HepG2 (cell line): Measurements from ENCODE around the gene CEP170. TPM values are rescaled to one million over a fixed set of nuclear protein-coding genes. Genes with fewer than 3 reads are reported as not detected.

Source experiments
- ATAC-seq: fragments of 200-7000 bp; cut with Tn5 transposase; 3 replicates; pipeline ENCODE4 v1.9.1; 2020; ENCODE audit warnings: mild to moderate bottlenecking, moderate library complexity
- BruUV-seq: library from RNA; stranded (reverse); fragments of 400-500 nt; replicated peaks from 2 replicates; lab custom pipeline; 2021; lab: Mats Ljungman, UMichigan
- CTCF ChIA-PET: fragments of 300-600 bp; formaldehyde crosslinking; extraction: SDS; loops from one replicate; lab custom pipeline; 2021; ENCODE audit warnings: low total read pairs, inconsistent platforms, low intra/inter-chr PET ratio; lab: Yijun Ruan, JAX
- POLR2A ChIA-PET: fragments of 350-600 bp; sonication (Branson Sonifier 250); formaldehyde crosslinking; loops from one replicate; lab custom pipeline; 2020; ENCODE audit warnings: antibody characterized with exemption, inconsistent platforms; lab: Yijun Ruan, JAX
- DNase-seq: peaks from one replicate; pipeline ENCODE4 v3.0.0-alpha.2; 2015; ENCODE audit warnings: low spot score
- FAIRE-seq: peaks from 3 replicates; lab custom pipeline; 2011; peaks lifted over from hg19 to GRCh38; lab: Jason Lieb, UNC
- H2AFZ ChIP-seq: one replicate; pipeline ENCODE4 v1.6.1; 2011; ENCODE audit warnings: low read length, inconsistent platforms
- H3K27ac ChIP-seq: fragments of 300-600 bp; 3 replicates; pipeline ENCODE4 v1.8.0; 2011; ENCODE audit warnings: mixed run types, mild to moderate bottlenecking, mixed read lengths, low read length, inconsistent platforms; ENCODE audit not compliant: insufficient read depth; ENCODE audit errors: extremely low read length
- H3K27me3 ChIP-seq, 2 experiments: fragments of 200-600 bp in 1 of 2; 2 replicates in 1 of 2; 3 replicates in 1 of 2; pipeline versions ENCODE4 v1.6.0 to v1.8.0; 2011; ENCODE audit warnings: low read length in 2 of 2, mild to moderate bottlenecking in 2 of 2, moderate library complexity in 2 of 2, inconsistent platforms in 1 of 2; ENCODE audit not compliant: insufficient read depth in 2 of 2, control insufficient read depth in 1 of 2
- H3K36me3 ChIP-seq, 2 experiments: fragments of 200-600 bp in 1 of 2; replicated peaks in 1 of 2; 2 replicates in 1 of 2; 3 replicates in 1 of 2; pipeline versions ENCODE4 v1.5.1 to v1.8.0; 2011; ENCODE audit warnings: low read length in 2 of 2, inconsistent platforms in 1 of 2; ENCODE audit not compliant: insufficient read depth in 2 of 2, control insufficient read depth in 1 of 2
- H3K4me1 ChIP-seq: 2 replicates; pipeline ENCODE4 v1.5.1; 2012; ENCODE audit warnings: low read length, inconsistent platforms; ENCODE audit not compliant: insufficient read depth
- H3K4me2 ChIP-seq: 2 replicates; pipeline ENCODE4 v1.6.0; 2011; ENCODE audit warnings: low read depth, low read length, inconsistent platforms
- H3K4me3 ChIP-seq, 3 experiments: fragments of 200-600 bp in 1 of 3; sonication (generic), shearing (Covaris generic) in 1 of 3; replicated peaks in 1 of 3; 2 replicates each; pipeline ENCODE4 v1.5.1; 2011 to 2016; ENCODE audit warnings: low read length in 3 of 3, inconsistent platforms in 2 of 3, low read depth in 2 of 3, mild to moderate bottlenecking in 2 of 3, control low read depth in 1 of 3, mixed read lengths in 1 of 3; ENCODE audit not compliant: insufficient read depth in 1 of 3
- H3K79me2 ChIP-seq: one replicate; pipeline ENCODE4 v1.6.1; 2011; ENCODE audit warnings: low read length, inconsistent platforms; ENCODE audit not compliant: insufficient read depth
- H3K9ac ChIP-seq: 2 replicates; pipeline ENCODE4 v1.6.0; 2011; ENCODE audit warnings: mild to moderate bottlenecking, low read depth, low read length, inconsistent platforms; ENCODE audit not compliant: insufficient read depth
- H3K9me3 ChIP-seq: 2 replicates; pipeline ENCODE4 v1.5.1; 2012; ENCODE audit warnings: mild to moderate bottlenecking, low read length
- H4K20me1 ChIP-seq: 2 replicates; pipeline ENCODE4 v1.6.0; 2011; ENCODE audit warnings: inconsistent platforms, mild to moderate bottlenecking, low read length, moderate library complexity; ENCODE audit not compliant: insufficient read depth
- ATF1 ChIP-seq: IDR thresholded peaks from 2 replicates; pipeline ENCODE4 v1.6.1; 2016; ENCODE audit warnings: mild to moderate bottlenecking, control low read depth
- FOXJ3 ChIP-seq: sonication (generic); formaldehyde crosslinking; IDR thresholded peaks from 2 replicates; pipeline ENCODE4 v1.4.0; 2020; ENCODE audit warnings: missing genetic modification reagents, mild to moderate bottlenecking, borderline replicate concordance
- HOXA3 ChIP-seq: sonication (generic); formaldehyde crosslinking; IDR thresholded peaks from 2 replicates; pipeline ENCODE4 v1.5.0; 2020; ENCODE audit warnings: missing genetic modification reagents
- MAFF ChIP-seq: IDR thresholded peaks from 2 replicates; pipeline ENCODE4 v1.6.1; 2011; ENCODE audit warnings: low read depth, low read length, improper control_type of control experiment
- NFIB ChIP-seq: sonication (generic); formaldehyde crosslinking; IDR thresholded peaks from 2 replicates; pipeline ENCODE4 v1.9.0; 2021; ENCODE audit warnings: missing genetic modification reagents, mild to moderate bottlenecking, borderline replicate concordance
- RCOR2 ChIP-seq: IDR thresholded peaks from 2 replicates; pipeline ENCODE4 v1.6.1; 2016; ENCODE audit warnings: missing biosample characterization, missing genetic modification reagents
- SNRNP70 ChIP-seq: fragments of 200-400 bp; formaldehyde crosslinking; IDR thresholded peaks from 2 replicates; pipeline ENCODE4 v1.6.1; 2017; ENCODE audit warnings: mild to moderate bottlenecking, low read depth, low read length, moderate library complexity
- ZNF432 ChIP-seq: sonication (generic); formaldehyde crosslinking; IDR thresholded peaks from 2 replicates; pipeline ENCODE4 v1.5.0; 2020; ENCODE audit warnings: missing genetic modification reagents, mild to moderate bottlenecking, borderline replicate concordance
- ZNF616 ChIP-seq: sonication (generic); formaldehyde crosslinking; IDR thresholded peaks from 2 replicates; pipeline ENCODE4 v1.5.0; 2020; ENCODE audit warnings: low read depth, mild to moderate bottlenecking, missing genetic modification reagents
- ZNF75D ChIP-seq: sonication (generic); formaldehyde crosslinking; IDR thresholded peaks from 2 replicates; pipeline ENCODE4 v1.8.1; 2023; ENCODE audit warnings: missing genetic modification reagents, mild to moderate bottlenecking, borderline replicate concordance
- WGBS: methylation state at CpG from one replicate; pipeline ENCODE4 v1.1.6; 2017; ENCODE audit warnings: low lambda C conversion rate; 5-methylcytosine and 5-hydroxymethylcytosine counted together
- in situ Hi-C: cut with HindIII; loops from 2 replicates; pipeline ENCODE4 v1.10.0; 2017; ENCODE audit warnings: low pct_unique_long_range_greater_than_20kb; ENCODE audit not compliant: extremely low pct_ligation_motif_present
- intact Hi-C: fragments of 100-400 bp; cut with micrococcal nuclease; formaldehyde crosslinking; loops from one replicate; pipeline ENCODE4 v1.10.0; 2022; ENCODE audit not compliant: unreplicated experiment
- polyA plus RNA-seq, 8 experiments: library from polyadenylated mRNA; depleted of rRNA in 3 of 8; stranded (reverse) in 7 of 8; unstranded in 1 of 8; fragments of >200 nt; fragmentation: Illumina TruSeq in 4 of 8; extraction: Trizol in 4 of 8; gene quantifications; 2 replicates each; pipeline versions ENCODE4 v1.2.1 to v1.2.3, GENCODE V29; 2011 to 2016; ENCODE audit warnings: low read depth in 4 of 8, missing spikeins in 1 of 8, mixed read lengths in 1 of 8; ENCODE audit not compliant: insufficient read depth in 1 of 8
- total RNA-seq, 5 experiments: library from RNA; depleted of rRNA; stranded (reverse); fragments of >200 nt; fragmentation: Illumina TruSeq; extraction: Trizol; gene quantifications; 2 replicates each; pipeline ENCODE4 v1.2.3, GENCODE V29; 2016; ENCODE audit warnings: low read depth in 1 of 5
- TF ChIP-seq, protein P1 (sequence below): sonication (generic); formaldehyde crosslinking; IDR thresholded peaks from 2 replicates; pipeline ENCODE4 v1.4.0; 2020; ENCODE audit warnings: mild to moderate bottlenecking, missing genetic modification reagents
- TF ChIP-seq, protein P2 (sequence below): sonication (generic); formaldehyde crosslinking; IDR thresholded peaks from 2 replicates; pipeline ENCODE4 v1.4.0; 2020; ENCODE audit warnings: mild to moderate bottlenecking, missing genetic modification reagents

Gene CEP170
- total and polyA plus RNA-seq, 2 of the 13 experiments (the other 11 are each of a cell fraction or from before 2014, with no cell fraction given): 23.0 to 28.6 TPM

- no peak for DNase-seq
These were observed 46.0 kb upstream of the CEP170 start for GRCh38 chr1:243301059-243301458.

More at GRCh38 chr1:243301059-243301458, 46.0 kb upstream of the CEP170 start:
- Histone ChIP-seq H4K20me1 (no peaks in the 10 kb centered on the region), H3K4me3 (no peak overlapping the region), H3K9me3 (no peaks in the 10 kb centered on the region), H3K36me3 (no peaks in the 10 kb centered on the region; a peak in 2 of 5 replicates), H3K4me2 (no peak overlapping the region), H3K27me3 (no peaks in the 10 kb centered on the region), H3K4me1 (no peaks in the 10 kb centered on the region), H3K79me2 (no peaks in the 10 kb centered on the region), H3K9ac (no peak overlapping the region), H2AFZ (no peak overlapping the region), H3K27ac (no peak overlapping the region)
- in situ Hi-C loops: loop anchor here (25.0 kb wide), 2 partner anchors 464 to 639 kb away; no protein-coding TSS in a partner anchor
- no peak for FAIRE-seq
- ChIA-PET POLR2A (no interaction called here), CTCF (no interaction called here)
- ATAC-seq: no peak
- TF ChIP-seq, protein P1, sequence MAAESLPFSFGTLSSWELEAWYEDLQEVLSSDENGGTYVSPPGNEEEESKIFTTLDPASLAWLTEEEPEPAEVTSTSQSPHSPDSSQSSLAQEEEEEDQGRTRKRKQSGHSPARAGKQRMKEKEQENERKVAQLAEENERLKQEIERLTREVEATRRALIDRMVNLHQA (CRISPR knock-in tag): no peak
- TF ChIP-seq ZNF75D (CRISPR knock-in tag) (no peak), HOXA3 (CRISPR knock-in tag) (no peak), SNRNP70 (no peak), FOXJ3 (CRISPR knock-in tag) (no peak), MAFF (no peak), RCOR2 (CRISPR knock-in tag) (no peak), NFIB (no peak), ATF1 (CRISPR knock-in tag) (no peak), ZNF616 (CRISPR knock-in tag) (no peak), ZNF432 (CRISPR knock-in tag) (no peak)
- TF ChIP-seq, protein P2, sequence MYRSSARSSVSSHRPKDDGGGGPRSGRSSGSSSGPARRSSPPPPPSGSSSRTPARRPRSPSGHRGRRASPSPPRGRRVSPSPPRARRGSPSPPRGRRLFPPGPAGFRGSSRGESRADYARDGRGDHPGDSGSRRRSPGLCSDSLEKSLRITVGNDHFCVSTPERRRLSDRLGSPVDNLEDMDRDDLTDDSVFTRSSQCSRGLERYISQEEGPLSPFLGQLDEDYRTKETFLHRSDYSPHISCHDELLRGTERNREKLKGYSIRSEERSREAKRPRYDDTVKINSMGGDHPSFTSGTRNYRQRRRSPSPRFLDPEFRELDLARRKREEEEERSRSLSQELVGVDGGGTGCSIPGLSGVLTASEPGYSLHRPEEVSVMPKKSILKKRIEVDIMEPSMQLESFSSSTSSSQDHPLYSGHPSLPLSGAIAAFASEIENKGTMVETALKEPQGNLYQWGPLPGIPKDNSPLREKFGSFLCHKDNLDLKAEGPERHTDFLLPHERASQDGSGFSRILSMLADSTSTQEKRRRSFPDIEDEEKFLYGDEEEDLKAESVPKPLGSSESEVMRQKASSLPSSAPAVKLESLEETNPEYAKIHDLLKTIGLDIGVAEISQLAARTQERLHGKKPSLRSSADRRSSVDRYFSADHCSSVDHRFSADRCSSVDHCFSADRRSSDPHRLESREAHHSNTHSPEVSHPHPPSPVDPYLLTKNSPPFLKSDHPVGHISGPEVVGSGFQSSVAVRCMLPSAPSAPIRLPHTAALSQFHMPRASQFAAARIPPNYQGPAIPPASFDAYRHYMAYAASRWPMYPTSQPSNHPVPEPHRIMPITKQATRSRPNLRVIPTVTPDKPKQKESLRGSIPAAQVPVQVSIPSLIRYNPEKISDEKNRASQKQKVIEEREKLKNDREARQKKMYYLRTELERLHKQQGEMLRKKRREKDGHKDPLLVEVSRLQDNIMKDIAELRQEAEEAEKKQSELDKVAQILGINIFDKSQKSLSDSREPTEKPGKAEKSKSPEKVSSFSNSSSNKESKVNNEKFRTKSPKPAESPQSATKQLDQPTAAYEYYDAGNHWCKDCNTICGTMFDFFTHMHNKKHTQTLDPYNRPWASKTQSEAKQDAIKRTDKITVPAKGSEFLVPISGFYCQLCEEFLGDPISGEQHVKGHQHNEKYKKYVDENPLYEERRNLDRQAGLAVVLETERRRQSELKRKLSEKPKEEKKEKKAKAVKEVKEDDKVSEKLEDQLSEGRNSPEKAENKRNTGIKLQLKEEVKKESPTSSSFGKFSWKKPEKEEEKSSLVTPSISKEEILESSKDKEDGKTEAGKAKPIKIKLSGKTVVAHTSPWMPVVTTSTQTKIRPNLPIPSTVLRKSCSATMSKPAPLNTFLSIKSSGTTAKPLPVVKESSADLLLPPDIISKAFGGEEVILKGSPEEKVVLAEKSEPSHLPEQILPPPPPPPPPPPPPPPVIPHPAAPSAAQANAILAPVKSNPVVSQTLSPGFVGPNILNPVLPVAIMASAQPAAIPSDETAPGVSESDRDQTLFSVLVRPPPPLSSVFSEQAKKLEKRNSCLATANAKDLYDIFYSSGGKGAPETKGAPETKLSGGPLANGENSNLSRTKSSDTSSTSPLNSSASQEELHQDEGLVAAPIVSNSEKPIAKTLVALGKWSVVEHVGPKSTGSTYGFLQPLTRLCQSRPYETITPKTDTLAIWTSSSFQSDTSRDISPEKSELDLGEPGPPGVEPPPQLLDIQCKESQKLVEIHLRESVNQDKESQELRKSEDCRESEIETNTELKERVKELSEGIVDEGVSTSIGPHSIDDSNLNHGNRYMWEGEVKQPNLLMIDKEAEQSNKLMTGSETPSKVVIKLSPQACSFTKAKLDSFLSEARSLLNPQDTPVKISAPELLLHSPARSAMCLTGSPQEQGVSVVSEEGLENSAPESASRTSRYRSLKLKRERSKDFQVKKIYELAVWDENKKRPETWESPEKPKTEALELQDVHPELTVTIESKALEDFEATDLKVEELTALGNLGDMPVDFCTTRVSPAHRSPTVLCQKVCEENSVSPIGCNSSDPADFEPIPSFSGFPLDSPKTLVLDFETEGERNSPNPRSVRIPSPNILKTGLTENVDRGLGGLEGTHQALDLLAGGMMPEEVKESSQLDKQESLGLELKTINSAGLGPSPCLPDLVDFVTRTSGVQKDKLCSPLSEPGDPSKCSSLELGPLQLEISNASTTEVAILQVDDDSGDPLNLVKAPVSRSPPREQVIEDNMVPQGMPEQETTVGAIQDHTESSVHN (CRISPR knock-in tag): no peak
- no TSS peak for BruUV-seq
- intact Hi-C loops: no loop called here
- 90% methylated on average over 2 of the region's 2 CpGs for WGBS
